LNCAP (cell line): ENCODE measurements around the gene LCTL.

Experiments used
- CTCF ChIP-seq: fragments of 450-650 bp; IDR thresholded peaks from 2 replicates; pipeline ENCODE4 v1.5.1; 2017; ENCODE audit warnings: mild to moderate bottlenecking

Gene LCTL

GRCh38 chr15:66595332-66595731, 29.5 kb upstream of the LCTL start:
- no peak for TF ChIP-seq CTCF

- TF ChIP-seq CTCF = no peak
Observed at GRCh38 chr15:66594836-66595235, 29.0 kb upstream of the LCTL start.

GRCh38 chr15:66594344-66594743, 28.5 kb upstream of the LCTL start:
- TF ChIP-seq CTCF = no peak

GRCh38 chr15:66593219-66593780, 27.5 kb upstream of the LCTL start:
- no peak for TF ChIP-seq CTCF

GRCh38 chr15:66592505-66593218, 26.9 kb upstream of the LCTL start:
- no peak for TF ChIP-seq CTCF

GRCh38 chr15:66591322-66591862, 25.6 kb upstream of the LCTL start:
- no peak for TF ChIP-seq CTCF

- no peak for TF ChIP-seq CTCF
Observed at GRCh38 chr15:66590435-66590834, 24.6 kb upstream of the LCTL start.
